Hematopoietic multipotent progenitor cell treated with erythropoietin and hydrocortisone succinate and interleukin-3 and kit ligand, for 4 days (in vitro differentiated cells): ENCODE measurements around the gene PFKFB4.
"Not testable (repeated sequence)": the region's sequence is repeated elsewhere in the genome, so short reads cannot be mapped to it uniquely, and the experiment has no call there.

Experiments
- DNase-seq: peaks from one replicate; pipeline ENCODE4 v3.0.0-alpha.2; 2015

Gene PFKFB4

GRCh38 chr3:48524970-48525369, 31.6 kb downstream of the PFKFB4 start:
- no peak for DNase-seq

DNA sequence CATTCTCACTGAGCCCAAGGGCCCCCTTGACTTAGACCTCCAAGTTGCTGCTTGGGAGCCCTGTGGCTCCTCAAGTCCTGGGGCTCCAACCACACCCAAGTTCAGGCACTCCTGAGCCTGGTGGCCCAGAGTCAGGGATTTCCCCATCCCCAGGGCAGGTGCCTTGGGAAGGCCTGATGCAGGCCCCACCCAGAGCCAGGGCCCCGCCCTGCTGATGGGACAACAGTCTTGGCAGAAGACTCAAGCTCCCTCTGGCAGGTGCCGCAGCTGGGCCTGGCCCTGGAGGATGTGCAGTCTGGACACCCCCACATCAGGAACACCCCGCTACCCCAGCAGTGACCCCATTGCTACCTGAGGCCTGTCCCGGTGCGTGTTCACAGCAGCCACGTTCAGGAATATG, 35.0 kb downstream of the PFKFB4 start:
- DNase-seq: no peak

DNA sequence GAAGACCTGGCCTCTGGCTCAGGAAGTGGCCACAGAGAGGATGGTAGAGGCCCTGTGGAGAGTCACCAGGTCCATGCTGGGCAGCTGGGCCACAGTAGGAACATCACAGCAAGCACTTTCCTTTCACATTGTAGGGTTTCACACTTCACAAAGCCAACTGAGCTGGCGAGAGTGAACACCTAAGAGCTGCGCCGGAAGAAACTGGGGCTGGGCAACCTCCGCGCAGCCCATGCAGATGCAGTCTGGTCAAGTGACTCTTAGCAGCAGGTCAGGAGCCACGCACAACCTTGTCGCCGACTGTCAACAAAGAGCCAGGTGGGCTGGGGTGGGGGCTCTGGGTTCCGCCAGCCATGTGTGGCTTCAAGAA, 37.3 kb downstream of the PFKFB4 start:
- no peak for DNase-seq

- DNase-seq: peak; percentile 47
These were observed 37.8 kb downstream of the PFKFB4 start for GRCh38 chr3:48518638-48519276.

GRCh38 chr3:48518069-48518468, 38.5 kb downstream of the PFKFB4 start:
- DNase-seq: no peak

DNA sequence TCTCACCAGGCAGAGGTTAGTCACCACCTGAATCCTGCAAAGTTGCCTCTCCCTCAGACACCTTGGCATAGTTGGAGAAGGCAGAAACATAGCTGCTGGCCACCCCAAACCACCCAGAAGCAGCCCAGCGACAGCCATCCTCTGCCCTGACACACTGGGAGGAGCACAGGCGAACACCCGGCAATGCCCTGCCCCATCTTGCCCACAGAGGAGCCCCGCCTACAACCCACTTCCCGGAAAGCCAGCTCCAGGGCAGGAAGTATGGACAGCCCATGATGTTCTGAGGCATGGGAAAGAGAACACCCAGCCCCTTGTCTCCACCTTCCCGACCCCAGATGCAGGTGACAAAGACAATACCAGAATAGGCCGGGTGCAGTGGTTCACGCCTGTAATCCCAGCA, 40.0 kb downstream of the PFKFB4 start:
- DNase-seq: no peak

GRCh38 chr3:48514431-48515227, 42.0 kb downstream of the PFKFB4 start:
- no peak for DNase-seq

DNA sequence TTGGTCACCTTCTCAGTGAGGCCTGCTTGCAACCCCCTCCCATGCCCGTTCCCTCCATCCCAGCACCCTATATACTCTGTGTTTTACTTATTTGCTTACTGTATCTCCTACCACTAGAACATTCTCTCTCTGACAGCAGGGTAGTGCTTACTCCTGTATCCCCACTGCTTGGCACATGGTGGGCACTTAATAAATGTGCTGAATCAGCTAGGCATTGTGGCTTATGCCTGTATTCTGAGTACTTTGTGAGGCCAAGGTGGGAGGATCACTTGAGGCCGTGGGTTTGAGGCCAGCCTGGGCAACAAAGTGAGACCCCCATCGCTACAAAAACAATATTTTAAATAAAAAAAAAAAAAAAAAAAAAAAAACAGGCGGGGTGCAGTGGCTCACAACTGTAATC, 45.1 kb downstream of the PFKFB4 start:
- DNase-seq: no peak

- DNase-seq: peak; percentile 90
These were observed 49.1 kb downstream of the PFKFB4 start for GRCh38 chr3:48507256-48508061.

GRCh38 chr3:48505968-48506504, 50.6 kb downstream of the PFKFB4 start:
- peak; percentile 78 for DNase-seq

- no peak for DNase-seq
These were observed 51.5 kb downstream of the PFKFB4 start for GRCh38 chr3:48505146-48505545.

GRCh38 chr3:48504051-48504946, 52.3 kb downstream of the PFKFB4 start, which contains the start of gene SHISA5:
Gene SHISA5 (minus strand): TSS chr3:48504174. CDS start chr3:48504094, 80 bp downstream.
- peak; percentile 68 for DNase-seq

DNA sequence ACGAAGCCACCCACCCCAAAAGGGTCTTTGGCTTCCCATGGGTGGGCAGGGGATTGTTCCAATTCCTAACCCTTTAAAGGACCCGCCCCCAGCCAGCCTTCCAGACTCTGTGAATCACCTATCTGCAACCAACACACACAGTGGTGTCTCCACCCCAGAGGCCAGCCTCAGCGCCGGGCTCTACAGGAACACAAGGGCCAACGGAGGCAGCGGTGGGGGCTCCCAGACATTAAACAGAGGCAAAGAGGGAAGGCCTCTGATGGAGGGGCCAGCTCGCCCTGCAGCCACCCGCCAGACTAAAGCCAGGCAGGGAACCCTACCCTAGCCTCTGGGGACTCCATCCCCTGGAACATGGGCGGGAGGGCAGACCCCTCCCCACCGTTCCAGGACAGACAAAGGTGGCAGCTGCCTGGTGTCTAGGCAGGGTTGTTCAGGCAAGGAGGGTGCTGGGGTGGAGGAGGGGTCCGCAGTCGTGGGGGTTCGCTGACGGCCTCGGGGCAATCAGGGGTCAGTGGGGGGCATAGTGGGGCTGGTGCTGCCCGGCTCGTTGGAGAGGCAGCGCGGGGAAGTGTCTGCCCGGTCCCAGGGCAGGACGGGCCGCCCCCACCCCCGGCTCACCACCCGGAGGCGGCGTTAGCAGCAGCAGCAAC, 53.1 kb downstream of the PFKFB4 start:
- peak; percentile 69 for DNase-seq

- no peak for DNase-seq
These were observed 53.9 kb downstream of the PFKFB4 start for GRCh38 chr3:48502728-48503168.

- DNase-seq: no peak
These were observed 54.5 kb downstream of the PFKFB4 start for GRCh38 chr3:48502121-48502520.

DNA sequence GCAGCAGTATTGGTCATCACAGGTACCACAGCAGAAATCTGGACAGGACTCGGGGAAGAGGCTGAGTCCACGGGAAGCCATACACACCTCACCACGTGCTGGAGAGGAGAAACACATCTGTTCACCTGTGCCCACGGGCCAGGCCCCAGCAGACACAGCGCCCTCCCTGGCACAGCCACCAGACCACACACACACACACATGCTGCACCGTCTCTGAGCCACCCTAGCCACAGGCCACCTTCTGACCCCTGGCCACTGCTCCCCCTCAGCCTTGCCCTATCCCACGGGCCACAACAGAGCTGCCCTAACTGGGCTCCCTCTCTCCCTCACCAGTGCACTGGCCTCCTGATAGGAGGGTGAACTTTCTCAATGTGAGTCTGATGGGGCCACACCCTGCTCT, 55.4 kb downstream of the PFKFB4 start:
- DNase-seq: no peak

- DNase-seq: no peak
These were observed 55.9 kb downstream of the PFKFB4 start for GRCh38 chr3:48500656-48501055.

DNA sequence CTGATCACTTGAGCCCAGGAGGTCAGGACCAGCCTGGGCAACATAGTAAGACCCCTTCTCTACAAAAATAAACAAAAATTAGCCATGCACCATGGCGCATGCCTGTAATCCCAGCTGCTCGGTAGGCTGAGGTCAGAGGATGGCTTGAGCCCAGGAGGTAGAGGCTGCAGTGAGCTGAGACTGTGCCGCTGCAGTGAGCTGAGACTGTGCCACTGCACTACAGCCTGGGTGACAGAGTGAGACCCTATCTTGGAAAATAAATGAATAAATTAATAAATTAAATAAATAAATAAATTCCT, 63.5 kb downstream of the PFKFB4 start:
- no peak for DNase-seq

DNA sequence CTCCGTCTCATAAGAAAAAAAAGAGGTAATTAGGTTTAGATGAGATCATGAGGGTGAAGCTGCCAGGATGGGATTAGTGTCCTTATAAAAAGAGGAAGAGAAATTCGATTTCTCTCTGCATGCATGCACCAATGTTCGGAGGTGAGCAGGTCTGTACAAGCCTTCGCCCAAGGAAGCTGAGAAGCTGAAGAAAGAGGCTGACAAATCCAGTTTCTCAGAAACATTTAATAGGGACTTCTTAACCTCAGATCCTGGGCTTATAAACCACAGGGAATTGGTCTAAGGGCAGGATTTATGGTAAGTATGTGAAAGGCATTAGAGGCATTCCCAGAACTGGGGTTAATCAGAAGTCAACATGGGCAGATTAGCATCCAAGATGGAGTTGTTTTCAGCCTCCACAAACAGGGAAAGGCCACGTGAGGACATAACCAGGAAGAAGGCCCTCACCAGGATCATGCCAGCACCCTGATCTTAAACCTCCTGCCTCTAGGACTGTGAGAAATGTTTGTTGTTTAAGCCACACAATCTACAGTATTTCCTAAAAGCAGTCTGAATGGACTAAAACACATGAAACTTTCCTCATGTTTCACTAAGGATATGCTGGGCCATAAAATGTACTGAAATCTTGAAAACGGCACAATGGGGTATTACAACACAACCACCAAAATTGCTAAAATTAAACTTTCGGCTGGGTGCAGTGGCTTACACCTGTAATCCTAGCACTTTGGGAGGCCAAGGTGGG, 64.0 kb downstream of the PFKFB4 start:
- DNase-seq: no peak

DNA sequence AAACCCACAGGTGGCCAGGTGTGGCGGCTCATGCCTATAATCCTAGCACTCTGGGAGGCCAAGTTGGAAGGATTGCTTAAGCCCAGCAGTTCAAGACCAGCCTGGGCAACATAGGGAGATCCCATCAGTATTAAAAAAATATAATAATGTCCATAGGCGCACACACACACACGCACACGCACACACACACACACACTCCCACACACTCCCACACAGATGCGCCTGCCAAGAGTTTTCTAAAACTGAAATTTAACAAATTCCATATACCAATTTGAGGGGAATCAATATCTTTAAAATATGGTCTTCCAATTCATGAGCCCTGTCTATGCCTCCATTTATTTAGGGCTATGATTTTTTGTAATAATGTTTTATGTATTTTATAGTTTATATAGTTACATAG, 69.7 kb downstream of the PFKFB4 start:
- DNase-seq: no peak

DNA sequence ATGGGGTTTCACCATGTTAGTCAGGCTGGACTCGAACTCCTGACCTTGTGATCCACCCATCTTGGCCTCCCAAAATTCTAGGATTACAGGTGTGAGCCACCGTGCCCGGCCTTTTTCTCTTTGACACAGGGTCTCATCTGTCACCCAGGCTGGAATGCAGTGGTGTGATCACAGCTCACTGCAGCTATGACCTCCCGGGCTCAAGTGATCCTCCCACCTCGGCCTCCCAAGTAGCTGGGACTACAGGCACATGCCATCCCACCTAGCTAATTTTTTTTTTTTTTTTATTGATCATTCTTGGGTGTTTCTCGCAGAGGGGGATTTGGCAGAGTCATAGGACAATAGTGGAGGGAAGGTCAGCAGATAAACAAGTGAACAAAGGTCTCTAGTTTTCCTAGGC, 73.8 kb downstream of the PFKFB4 start:
- not testable (repeated sequence) for DNase-seq
